RPMI8226 (cell line): Measurements from ENCODE around the gene COLGALT1.
"Not testable (repeated sequence)": the region's sequence is repeated elsewhere in the genome, so short reads cannot be mapped to it uniquely, and the experiment has no call there.

Source experiments
- DNase-seq: peaks from one replicate; pipeline ENCODE4 v3.0.0-alpha.2; 2015

COLGALT1 gene

GRCh38 chr19:17555480-17555928 is at the start of gene COLGALT1:
TSS of gene COLGALT1 (plus strand) at chr19:17555649. CDS start at chr19:17555714, 65 bp downstream.
- DNase-seq, result peak; percentile 99

- peak; percentile 19 for DNase-seq
Measured at GRCh38 chr19:17506745-17507144, 48.7 kb upstream of the COLGALT1 start.

GRCh38 chr19:17508558-17508933 is 46.9 kb upstream of the COLGALT1 start:
- DNase-seq, result not testable (repeated sequence)

DNA sequence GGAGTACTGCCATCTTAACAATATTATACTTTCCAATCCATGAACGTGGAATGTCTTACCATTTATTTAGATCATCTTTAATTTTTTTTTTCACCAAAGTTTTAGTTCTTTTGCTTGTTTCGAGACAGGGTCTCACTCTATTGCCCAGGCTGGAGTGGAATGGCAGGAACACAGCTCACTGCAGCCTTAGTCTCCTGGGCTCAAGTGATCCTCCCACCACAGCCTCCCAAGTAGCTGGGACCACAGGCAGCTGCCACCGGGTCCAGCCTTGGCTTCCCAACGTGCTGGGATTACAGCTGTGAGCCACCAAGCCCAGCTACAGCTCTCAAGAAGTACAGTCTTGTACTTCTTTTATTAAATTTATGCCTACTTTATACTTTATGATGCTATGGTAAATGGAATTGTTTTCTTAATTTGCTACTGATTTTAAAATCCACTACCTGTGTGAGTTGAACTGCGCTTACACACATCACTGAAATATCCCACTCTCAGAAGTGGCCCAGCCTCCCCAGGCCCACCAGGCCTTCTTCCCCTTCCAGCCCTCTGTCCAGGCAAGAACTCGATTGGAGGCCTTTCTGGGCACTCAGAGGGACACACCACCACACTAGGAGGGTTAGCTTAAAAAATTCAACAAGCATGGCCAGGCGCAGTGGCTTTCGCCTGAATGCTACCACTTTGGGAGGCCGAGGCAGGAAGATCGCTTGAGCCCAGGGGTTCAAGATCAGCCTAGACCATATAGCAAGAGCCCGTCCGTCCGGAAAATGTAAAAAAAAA is 45.0 kb upstream of the COLGALT1 start:
- DNase-seq, result no peak

GRCh38 chr19:17511724-17512573 is 43.5 kb upstream of the COLGALT1 start:
- DNase-seq, result peak; percentile 81

DNA sequence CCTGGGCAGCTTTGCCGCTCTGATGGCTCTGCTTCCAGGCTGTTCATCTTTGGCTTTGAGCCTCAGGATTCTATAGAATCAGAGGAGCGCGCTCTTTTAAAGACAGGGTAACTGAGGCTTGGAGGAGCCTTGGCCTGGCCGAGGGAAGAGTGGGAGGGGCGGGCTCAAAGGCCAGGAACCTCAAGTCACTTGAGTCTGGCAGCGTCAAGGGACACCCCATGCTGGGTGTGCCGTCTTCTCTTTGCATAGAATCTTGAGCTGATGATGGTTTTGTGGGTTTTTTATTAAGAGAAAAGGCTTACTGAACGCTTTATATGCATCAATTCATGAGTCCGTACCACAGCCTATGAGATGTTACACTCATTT is 42.9 kb upstream of the COLGALT1 start:
- DNase-seq, result no peak

GRCh38 chr19:17515408-17516149 is 39.9 kb upstream of the COLGALT1 start:
- no peak for DNase-seq

DNA sequence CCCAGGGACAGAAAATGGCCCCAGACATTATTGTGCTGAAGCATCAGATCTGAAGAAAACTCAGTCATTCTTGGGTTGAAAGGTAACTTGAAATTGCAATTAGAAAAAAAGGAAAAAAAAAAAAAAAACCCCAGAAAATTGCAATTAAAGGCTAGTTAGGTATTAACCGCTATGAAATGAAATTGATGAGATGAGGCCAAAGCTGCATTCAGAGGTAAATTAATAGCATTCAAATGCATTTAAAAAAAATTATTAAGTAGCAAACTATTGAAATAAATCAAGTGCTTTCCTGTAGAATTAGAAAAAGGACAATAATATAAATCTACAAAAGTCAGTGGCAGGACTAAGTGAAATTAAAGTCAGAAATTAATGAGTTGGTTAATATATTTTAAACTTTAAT is 37.6 kb upstream of the COLGALT1 start:
- no peak for DNase-seq

DNA sequence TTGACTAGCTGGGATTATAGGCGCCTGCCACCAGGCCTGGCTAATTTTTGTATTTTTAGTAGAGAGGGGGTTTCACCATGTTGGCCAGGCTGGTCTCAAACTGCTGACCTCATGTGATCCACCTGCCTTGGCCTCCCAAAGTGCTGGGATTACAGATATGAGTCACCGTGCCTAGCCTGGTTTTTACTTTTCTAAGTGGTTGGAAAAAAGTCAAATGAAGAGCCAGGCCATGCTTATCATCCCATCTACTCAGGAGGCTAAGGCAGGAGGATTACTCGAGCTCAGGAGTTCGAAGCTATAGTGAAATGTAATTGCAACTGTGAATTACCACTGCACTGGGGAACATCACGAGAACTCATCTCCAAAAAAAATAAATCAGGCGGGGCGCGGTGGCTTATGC is 36.8 kb upstream of the COLGALT1 start:
- DNase-seq, result not testable (repeated sequence)

DNA sequence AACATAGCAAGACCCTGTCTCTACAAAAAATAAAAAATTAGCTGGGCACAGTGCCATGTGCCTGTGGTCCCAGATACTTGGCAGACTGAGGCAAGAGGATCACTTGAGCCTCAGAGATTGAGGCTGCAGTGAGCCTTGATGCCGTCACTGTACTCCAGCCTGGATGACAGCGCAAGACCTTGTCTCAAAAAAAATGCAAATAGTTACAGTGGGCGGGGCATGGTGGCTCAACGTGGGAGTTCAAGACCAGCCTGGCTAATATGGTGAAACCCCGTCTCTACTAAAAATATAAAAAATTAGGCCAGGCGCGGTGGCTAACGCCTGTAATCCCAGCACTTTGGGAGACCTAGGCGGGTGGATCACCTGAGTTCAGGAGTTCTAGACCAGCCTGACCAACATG is 35.5 kb upstream of the COLGALT1 start:
- DNase-seq, result no peak

- DNase-seq, result no peak
Measured at GRCh38 chr19:17520865-17521264, 34.6 kb upstream of the COLGALT1 start.

- DNase-seq, result peak; percentile 91
Measured at GRCh38 chr19:17522988-17523872, 32.2 kb upstream of the COLGALT1 start.

- DNase-seq, result no peak
Measured at GRCh38 chr19:17524651-17525050, 30.8 kb upstream of the COLGALT1 start.

DNA sequence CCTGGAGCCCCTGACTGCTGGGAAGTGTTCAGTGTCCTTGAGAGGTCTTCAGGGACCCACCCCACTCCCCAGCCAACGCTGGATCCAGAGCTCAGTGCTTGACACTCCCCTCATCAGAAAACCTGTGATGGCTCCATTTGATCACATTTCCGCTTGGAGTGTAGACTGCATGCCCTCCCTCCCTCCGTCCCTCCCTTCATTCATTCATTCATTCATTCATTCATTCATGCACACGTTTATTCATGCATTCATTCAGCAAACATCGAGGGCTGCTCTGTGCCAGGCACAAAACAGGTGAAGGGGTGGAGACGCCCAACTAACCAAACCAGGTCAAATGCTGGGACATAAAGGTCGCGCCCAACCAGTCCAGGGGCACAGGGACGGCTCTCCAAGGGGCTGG is 30.3 kb upstream of the COLGALT1 start:
- DNase-seq, result no peak

GRCh38 chr19:17526922-17527321 is 28.5 kb upstream of the COLGALT1 start:
- peak; percentile 34 for DNase-seq

- no peak for DNase-seq
Measured at GRCh38 chr19:17527326-17527725, 28.1 kb upstream of the COLGALT1 start.

GRCh38 chr19:17528610-17529009 is 26.8 kb upstream of the COLGALT1 start:
- DNase-seq, result no peak

GRCh38 chr19:17529239-17530158 is 25.9 kb upstream of the COLGALT1 start:
- DNase-seq, result no peak

- peak; percentile 36 for DNase-seq
Measured at GRCh38 chr19:17530586-17530985, 24.9 kb upstream of the COLGALT1 start.

GRCh38 chr19:17532116-17532515 is 23.3 kb upstream of the COLGALT1 start:
- no peak for DNase-seq

- no peak for DNase-seq
Measured at GRCh38 chr19:17532557-17532956, 22.9 kb upstream of the COLGALT1 start.
